Panc1 (cell line): ENCODE measurements around the gene MTUS2. TPM values are rescaled to one million over a fixed set of nuclear protein-coding genes. Genes with fewer than 3 reads are reported as not detected.

Source experiments
- ATAC-seq: fragments of 200-7000 bp; cut with Tn5 transposase; 2 replicates; pipeline ENCODE4 v1.9.1; 2020; ENCODE audit warnings: mild to moderate bottlenecking, moderate library complexity
- BruUV-seq: library from RNA; stranded (reverse); fragments of 400-500 nt; replicated peaks from 2 replicates; lab custom pipeline; 2021; lab: Mats Ljungman, UMichigan
- CTCF ChIA-PET: fragments of 300-600 bp; sonication (Branson Sonifier 250); formaldehyde crosslinking; loops from one replicate; lab custom pipeline; 2022; ENCODE audit warnings: antibody characterized with exemption; lab: Charles Lee
- POLR2A ChIA-PET: fragments of 300-600 bp; sonication (Branson Sonifier 250); formaldehyde crosslinking; loops from one replicate; lab custom pipeline; 2022; ENCODE audit warnings: antibody characterized with exemption; lab: Charles Lee
- DNase-seq: peaks from one replicate; pipeline ENCODE4 v3.0.0-alpha.2; 2010; ENCODE audit warnings: low read depth, low spot score
- H3K27ac ChIP-seq: 2 replicates; pipeline ENCODE4 v1.5.1; 2011; ENCODE audit warnings: mild to moderate bottlenecking, low read length, inconsistent platforms
- H3K27me3 ChIP-seq: fragments of 200-500 bp; sonication (Bioruptor generic); 2 replicates; pipeline ENCODE4 v1.6.0; 2014; ENCODE audit warnings: low read length, inconsistent platforms; ENCODE audit not compliant: control insufficient read depth, insufficient read depth
- H3K36me3 ChIP-seq: fragments of 200-500 bp; sonication (Bioruptor generic); 2 replicates; pipeline ENCODE4 v1.5.1; 2014; ENCODE audit warnings: inconsistent platforms, mild to moderate bottlenecking, low read length, moderate library complexity; ENCODE audit not compliant: control insufficient read depth, insufficient read depth
- H3K4me1 ChIP-seq: 2 replicates; pipeline ENCODE4 v1.5.1; 2011; ENCODE audit warnings: inconsistent platforms, mild to moderate bottlenecking, low read length, moderate library complexity; ENCODE audit not compliant: control insufficient read depth, insufficient read depth
- H3K4me3 ChIP-seq, 2 experiments: 2 replicates each; pipeline ENCODE4 v1.5.1; 2011 to 2012; ENCODE audit warnings: low read depth in 2 of 2, low read length in 2 of 2, mild to moderate bottlenecking in 2 of 2, inconsistent platforms in 1 of 2, moderate library complexity in 1 of 2
- H3K9me3 ChIP-seq: fragments of 200-500 bp; sonication (Bioruptor generic); 2 replicates; pipeline ENCODE4 v1.5.1; 2014; ENCODE audit warnings: low read depth, mild to moderate bottlenecking, inconsistent platforms, low read length, moderate library complexity; ENCODE audit not compliant: control insufficient read depth, insufficient read depth
- POLR2AphosphoS5 ChIP-seq: IDR thresholded peaks from 2 replicates; pipeline ENCODE4 v1.6.1; 2012; ENCODE audit warnings: mild to moderate bottlenecking, low read depth, low read length, moderate library complexity
- SIN3A ChIP-seq: IDR thresholded peaks from 2 replicates; pipeline ENCODE4 v1.6.1; 2012; ENCODE audit warnings: low read depth, mild to moderate bottlenecking, low read length, moderate library complexity, borderline replicate concordance; ENCODE audit not compliant: insufficient read depth
- TCF7L2 ChIP-seq: IDR thresholded peaks from 2 replicates; pipeline ENCODE4 v1.6.1; 2011; ENCODE audit warnings: mild to moderate bottlenecking, low read depth, low read length, inconsistent platforms
- in situ Hi-C: cut with HindIII; loops from 2 replicates; pipeline ENCODE4 v1.10.0; 2016; ENCODE audit warnings: low sequenced_read_pairs, low pct_unique_long_range_greater_than_20kb
- intact Hi-C: fragments of 100-400 bp; cut with micrococcal nuclease; formaldehyde crosslinking; loops from one replicate; pipeline ENCODE4 v1.10.0; 2022; ENCODE audit not compliant: unreplicated experiment
- total RNA-seq: library from RNA; stranded (reverse); gene quantifications from one replicate; pipeline ENCODE4 v1.2.1, GENCODE V29; 2021; ENCODE audit not compliant: unreplicated experiment
- TF ChIP-seq, protein P1 (sequence below): fragments of 450-650 bp; IDR thresholded peaks from 2 replicates; pipeline ENCODE4 v1.5.1; 2017; ENCODE audit warnings: mild to moderate bottlenecking
- TF ChIP-seq, protein P2 (sequence below), 2 experiments: IDR thresholded peaks; 2 replicates each; pipeline ENCODE4 v1.6.1; 2011 to 2012; ENCODE audit warnings: low read depth in 2 of 2, control low read depth in 1 of 2, low read length in 1 of 2, mild to moderate bottlenecking in 1 of 2, moderate library complexity in 1 of 2; ENCODE audit not compliant: insufficient read depth in 1 of 2

MTUS2 gene
- total RNA-seq, 1 experiment from 2014 or later, result 0.05 TPM

DNA sequence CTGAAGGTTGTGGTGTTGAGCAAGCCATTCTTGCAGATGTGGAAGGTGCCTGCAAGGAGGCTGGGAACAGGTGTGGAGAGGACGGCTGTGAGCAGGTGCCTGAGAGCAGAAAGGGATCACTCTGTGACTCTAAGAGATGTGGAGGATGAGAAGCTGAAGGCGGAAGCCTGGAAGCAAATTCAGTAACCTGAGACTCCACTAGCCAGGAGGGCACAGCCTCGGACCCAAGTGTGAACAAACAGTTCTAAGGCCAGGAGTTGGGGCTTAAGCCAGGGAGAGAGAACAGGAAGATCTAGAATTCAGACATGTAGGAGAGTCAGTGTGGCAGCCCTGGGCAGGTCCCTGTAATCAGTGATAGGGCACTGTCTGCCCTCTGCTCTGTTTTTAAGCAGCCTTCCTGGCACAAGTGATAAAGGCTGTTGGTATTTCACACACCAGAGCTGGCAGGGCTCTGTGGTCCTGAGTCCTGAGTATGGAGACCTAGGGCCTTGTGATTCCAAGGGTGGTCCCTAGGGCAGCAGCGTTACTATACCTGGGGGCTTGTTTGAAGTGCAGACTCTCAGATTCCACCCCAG, 644.1 kb downstream of the MTUS2 start:
- no peaks in the 10 kb centered on the region for H3K9me3 ChIP-seq
- H3K27ac ChIP-seq, result no peak overlapping the region
- in situ Hi-C loops (no loop called here), intact Hi-C loops (no loop called here)
- no peak overlapping the region for H3K4me3 ChIP-seq
- DNase-seq (no peak), ATAC-seq (no peak)
- ChIA-PET POLR2A (no interaction called here), CTCF (no interaction called here)
- TF ChIP-seq, protein P1, sequence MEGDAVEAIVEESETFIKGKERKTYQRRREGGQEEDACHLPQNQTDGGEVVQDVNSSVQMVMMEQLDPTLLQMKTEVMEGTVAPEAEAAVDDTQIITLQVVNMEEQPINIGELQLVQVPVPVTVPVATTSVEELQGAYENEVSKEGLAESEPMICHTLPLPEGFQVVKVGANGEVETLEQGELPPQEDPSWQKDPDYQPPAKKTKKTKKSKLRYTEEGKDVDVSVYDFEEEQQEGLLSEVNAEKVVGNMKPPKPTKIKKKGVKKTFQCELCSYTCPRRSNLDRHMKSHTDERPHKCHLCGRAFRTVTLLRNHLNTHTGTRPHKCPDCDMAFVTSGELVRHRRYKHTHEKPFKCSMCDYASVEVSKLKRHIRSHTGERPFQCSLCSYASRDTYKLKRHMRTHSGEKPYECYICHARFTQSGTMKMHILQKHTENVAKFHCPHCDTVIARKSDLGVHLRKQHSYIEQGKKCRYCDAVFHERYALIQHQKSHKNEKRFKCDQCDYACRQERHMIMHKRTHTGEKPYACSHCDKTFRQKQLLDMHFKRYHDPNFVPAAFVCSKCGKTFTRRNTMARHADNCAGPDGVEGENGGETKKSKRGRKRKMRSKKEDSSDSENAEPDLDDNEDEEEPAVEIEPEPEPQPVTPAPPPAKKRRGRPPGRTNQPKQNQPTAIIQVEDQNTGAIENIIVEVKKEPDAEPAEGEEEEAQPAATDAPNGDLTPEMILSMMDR, result no peak
- H3K4me1 ChIP-seq, result no peaks in the 10 kb centered on the region
- no TSS peak for BruUV-seq
- H3K27me3 ChIP-seq, result no peaks in the 10 kb centered on the region
- H3K36me3 ChIP-seq, result no peaks in the 10 kb centered on the region

DNA sequence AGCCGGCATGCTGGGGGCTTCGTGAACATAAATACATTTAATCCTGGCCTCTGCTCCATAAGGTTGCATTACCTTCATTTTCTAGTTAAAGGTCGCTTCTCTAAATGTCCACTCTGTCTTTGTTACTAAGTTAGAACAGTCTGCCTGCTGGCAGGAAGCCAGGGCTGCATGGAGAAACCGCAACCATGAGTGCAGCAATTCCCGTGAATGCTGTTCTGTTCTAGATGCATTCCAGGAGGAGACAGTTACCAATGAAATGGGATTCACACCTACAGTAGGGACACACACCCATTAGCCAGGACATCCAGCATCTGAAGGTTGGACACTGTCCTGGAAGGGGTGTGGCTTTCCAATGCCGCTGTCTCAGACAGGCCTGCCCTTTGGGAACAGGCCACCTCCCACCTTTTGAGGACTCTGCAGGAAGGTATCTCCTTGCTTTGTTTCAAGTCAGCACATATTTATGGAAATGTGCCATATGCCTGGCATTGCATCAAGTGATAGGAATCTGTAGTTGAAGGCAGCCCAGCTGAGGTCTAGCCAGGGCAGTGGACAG, 645.7 kb downstream of the MTUS2 start:
- no peaks in the 10 kb centered on the region for H3K36me3 ChIP-seq
- no peak for DNase-seq
- H3K27me3 ChIP-seq, result no peaks in the 10 kb centered on the region
- no peaks in the 10 kb centered on the region for H3K4me1 ChIP-seq
- ChIA-PET POLR2A (no interaction called here), CTCF (no interaction called here)
- H3K9me3 ChIP-seq, result no peaks in the 10 kb centered on the region
- TF ChIP-seq, protein P1, result no peak
- TF ChIP-seq TCF7L2, result no peak
- no peak for TF ChIP-seq POLR2AphosphoS5
- TF ChIP-seq, protein P2, sequence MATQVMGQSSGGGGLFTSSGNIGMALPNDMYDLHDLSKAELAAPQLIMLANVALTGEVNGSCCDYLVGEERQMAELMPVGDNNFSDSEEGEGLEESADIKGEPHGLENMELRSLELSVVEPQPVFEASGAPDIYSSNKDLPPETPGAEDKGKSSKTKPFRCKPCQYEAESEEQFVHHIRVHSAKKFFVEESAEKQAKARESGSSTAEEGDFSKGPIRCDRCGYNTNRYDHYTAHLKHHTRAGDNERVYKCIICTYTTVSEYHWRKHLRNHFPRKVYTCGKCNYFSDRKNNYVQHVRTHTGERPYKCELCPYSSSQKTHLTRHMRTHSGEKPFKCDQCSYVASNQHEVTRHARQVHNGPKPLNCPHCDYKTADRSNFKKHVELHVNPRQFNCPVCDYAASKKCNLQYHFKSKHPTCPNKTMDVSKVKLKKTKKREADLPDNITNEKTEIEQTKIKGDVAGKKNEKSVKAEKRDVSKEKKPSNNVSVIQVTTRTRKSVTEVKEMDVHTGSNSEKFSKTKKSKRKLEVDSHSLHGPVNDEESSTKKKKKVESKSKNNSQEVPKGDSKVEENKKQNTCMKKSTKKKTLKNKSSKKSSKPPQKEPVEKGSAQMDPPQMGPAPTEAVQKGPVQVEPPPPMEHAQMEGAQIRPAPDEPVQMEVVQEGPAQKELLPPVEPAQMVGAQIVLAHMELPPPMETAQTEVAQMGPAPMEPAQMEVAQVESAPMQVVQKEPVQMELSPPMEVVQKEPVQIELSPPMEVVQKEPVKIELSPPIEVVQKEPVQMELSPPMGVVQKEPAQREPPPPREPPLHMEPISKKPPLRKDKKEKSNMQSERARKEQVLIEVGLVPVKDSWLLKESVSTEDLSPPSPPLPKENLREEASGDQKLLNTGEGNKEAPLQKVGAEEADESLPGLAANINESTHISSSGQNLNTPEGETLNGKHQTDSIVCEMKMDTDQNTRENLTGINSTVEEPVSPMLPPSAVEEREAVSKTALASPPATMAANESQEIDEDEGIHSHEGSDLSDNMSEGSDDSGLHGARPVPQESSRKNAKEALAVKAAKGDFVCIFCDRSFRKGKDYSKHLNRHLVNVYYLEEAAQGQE (IDR thresholded peaks at IDR 0.05; ENCODE audit: insufficient read depth in 1 of 2, low read depth in 2 of 2, low read length in 1 of 2), result no peak
- TF ChIP-seq SIN3A, result no peak
- no peak overlapping the region for H3K4me3 ChIP-seq
- H3K27ac ChIP-seq, result no peak overlapping the region
- intact Hi-C loops, result no loop called here
- ATAC-seq, result no peak
- no TSS peak for BruUV-seq
- in situ Hi-C loops, result no loop called here
